Heart right ventricle (tissue), 16 donors: ENCODE measurements around the gene PKIG. TPM values are rescaled to one million over a fixed set of nuclear protein-coding genes. Genes with fewer than 3 reads are reported as not detected.
A peak's percentile ranks its signal among the peaks of the same experiment; 100 is the strongest.

Experiments used
- ATAC-seq, 8 donors: fragments of 200-7000 bp; cut with Tn5 transposase; one replicate each; pipeline ENCODE4 v1.9.1; 2020; ENCODE audit warnings: mild to moderate bottlenecking in 8 of 8, moderate library complexity in 8 of 8, moderate number of reproducible peaks in 1 of 8
- DNase-seq, 2 donors: peaks; one replicate each; pipeline ENCODE4 v3.0.0-alpha.2; 2020
- H3K27ac ChIP-seq, 10 donors: fragments of 200-600 bp; sonication (generic) in 2 of 10; one replicate each; pipeline versions ENCODE4 v1.5.0 to v1.8.0; 2020 to 2022; ENCODE audit warnings: mild to moderate bottlenecking in 3 of 10
- H3K27me3 ChIP-seq, 7 donors: fragments of 200-600 bp; one replicate each; pipeline ENCODE4 v1.8.0; 2021 to 2022; ENCODE audit warnings: mild to moderate bottlenecking in 2 of 7
- H3K36me3 ChIP-seq, 9 donors: fragments of 200-600 bp; sonication (generic) in 1 of 9; one replicate each; pipeline versions ENCODE4 v1.5.0 to v1.8.0; 2020 to 2022; ENCODE audit warnings: mild to moderate bottlenecking in 2 of 9
- H3K4me1 ChIP-seq, 9 donors: fragments of 200-600 bp; sonication (generic) in 1 of 9; one replicate each; pipeline versions ENCODE4 v1.5.0 to v1.8.0; 2020 to 2022; ENCODE audit warnings: mild to moderate bottlenecking in 4 of 9
- H3K4me3 ChIP-seq, 10 donors: fragments of 200-600 bp; sonication (generic) in 2 of 10; one replicate each; pipeline versions ENCODE4 v1.5.0 to v1.8.0; 2020 to 2022; ENCODE audit warnings: mild to moderate bottlenecking in 7 of 10, moderate library complexity in 2 of 10
- H3K9me3 ChIP-seq, 11 donors: fragments of 200-600 bp in 10 of 11; sonication (generic) in 2 of 11; one replicate each; pipeline versions ENCODE4 v1.5.0 to v1.8.0; 2013 to 2022; ENCODE audit warnings: mild to moderate bottlenecking in 2 of 11, control low read depth in 1 of 11, moderate library complexity in 1 of 11
- WGBS, 2 donors: extraction: QIAGEN DNeasy Blood & Tissue Kit; methylation state at CpG; one replicate each; pipeline ENCODE4 v1.1.7; 2013; ENCODE audit warnings: inconsistent platforms in 1 of 2; 5-methylcytosine and 5-hydroxymethylcytosine counted together
- intact Hi-C, 10 donors: fragments of 100-400 bp; cut with DNase I; formaldehyde crosslinking; loops; one replicate each; pipeline versions ENCODE4 v1.11.1 to v1.14.2; 2022
- polyA plus RNA-seq, 2 donors: library from polyadenylated mRNA; stranded (reverse); fragments of 200-250 nt; gene quantifications; one replicate each; pipeline ENCODE4 v1.2.3, GENCODE V29; 2013
- total RNA-seq, 10 donors: library from RNA; stranded (reverse); fragmentation: NEBNext Ultra II Directional in 3 of 10; extraction: Animal tissue kit (Norgen Biotek cat#: 25700) in 3 of 10; gene quantifications; one replicate each; pipeline versions ENCODE4 v1.2.1 to v1.2.4, GENCODE V29; 2021 to 2023
- TF ChIP-seq, protein P1 (sequence below), 9 donors: fragments of 200-600 bp; sonication (generic) in 2 of 9; IDR thresholded peaks; one replicate each; pipeline versions ENCODE4 v1.5.0 to v1.8.0; 2021 to 2022; ENCODE audit warnings: antibody characterized with exemption in 9 of 9, mild to moderate bottlenecking in 5 of 9, moderate library complexity in 1 of 9
- donor health status: Arrhythmogenic right ventricular cardiomyopathy.
- donor health status: ischemic (EF 13 %, LVEDD 7.1; RV severe dilation, severe dysfunction).
- donor health status: healthy with polysubstance abuse.
- donor health status: DM: no; HTN: yes; CAD: no.
- donor health status: DM: no; HTN: no; CAD: no.
- donor health status: ischemic (EF 25% LVEDD 6.9; RV normal size, moderate dysfunction).
- donor health status: ischemic (EF 25% LVEDD 5.7; RV mildly dilated, moderate dysfunction).
- donor health status: healthy.
- donor health status: DM: yes; HTN: yes; CAD: no.
- donor health status: Ischemic cardiomyopathy.
- donor health status: ischemic (EF 35%, LVEDD 5.7; RV mildly dilated, moderate dysfunction).
- donor health status: nonischemic (EF 11% LVEDD 7.7; RV severe dilation, severe dysfunction).
- donor health status: DM: yes; HTN: yes; CAD: no.
- donor health status: PGD.
- donor health status: ischemic (EF 29% LVEDD 5.4; RV normal size, mild dysfunction).
- donor health status: nonischemic (EF 23%, LVEDD 6.1; RV moderate dilation, normal function).

PKIG gene
- total and polyA plus RNA-seq, 12 donors, result 155 to 342 (median 210) TPM

GRCh38 chr20:44574372-44574771 lies 8.0 kb upstream of the PKIG start:
- no peak overlapping the region for H3K4me3 ChIP-seq
- no peaks in the 10 kb centered on the region for H3K9me3 ChIP-seq
- H3K36me3 ChIP-seq, result no peaks in the 10 kb centered on the region
- ATAC-seq, result no peak
- H3K4me1 ChIP-seq, result peaks cover 6 to 75% (median 48%) of the 10 kb centered on the region in 9 donors
- DNase-seq, result no peak
- TF ChIP-seq, protein P1, sequence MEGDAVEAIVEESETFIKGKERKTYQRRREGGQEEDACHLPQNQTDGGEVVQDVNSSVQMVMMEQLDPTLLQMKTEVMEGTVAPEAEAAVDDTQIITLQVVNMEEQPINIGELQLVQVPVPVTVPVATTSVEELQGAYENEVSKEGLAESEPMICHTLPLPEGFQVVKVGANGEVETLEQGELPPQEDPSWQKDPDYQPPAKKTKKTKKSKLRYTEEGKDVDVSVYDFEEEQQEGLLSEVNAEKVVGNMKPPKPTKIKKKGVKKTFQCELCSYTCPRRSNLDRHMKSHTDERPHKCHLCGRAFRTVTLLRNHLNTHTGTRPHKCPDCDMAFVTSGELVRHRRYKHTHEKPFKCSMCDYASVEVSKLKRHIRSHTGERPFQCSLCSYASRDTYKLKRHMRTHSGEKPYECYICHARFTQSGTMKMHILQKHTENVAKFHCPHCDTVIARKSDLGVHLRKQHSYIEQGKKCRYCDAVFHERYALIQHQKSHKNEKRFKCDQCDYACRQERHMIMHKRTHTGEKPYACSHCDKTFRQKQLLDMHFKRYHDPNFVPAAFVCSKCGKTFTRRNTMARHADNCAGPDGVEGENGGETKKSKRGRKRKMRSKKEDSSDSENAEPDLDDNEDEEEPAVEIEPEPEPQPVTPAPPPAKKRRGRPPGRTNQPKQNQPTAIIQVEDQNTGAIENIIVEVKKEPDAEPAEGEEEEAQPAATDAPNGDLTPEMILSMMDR (IDR thresholded peaks at IDR 0.05), result no peak
- WGBS, 2 donors, result 98% methylated on average over 4 of the region's 4 CpGs
- no peaks in the 10 kb centered on the region for H3K27me3 ChIP-seq
- intact Hi-C loops, result loop anchor here in 2 of 10 donors (2.0 to 5.0 kb wide), 2 partner anchors 36 to 42 kb away; no protein-coding TSS in a partner anchor
- H3K27ac ChIP-seq, result peak overlapping the region in 5 of 10 donors; percentile 84 to 91 (median 89)

GRCh38 chr20:44576297-44576696 lies 6.1 kb upstream of the PKIG start:
- H3K27ac ChIP-seq, result peak overlapping the region; percentile 43 to 98 (median 64)
- 24 to 26% methylated on average over 3 of the region's 3 CpGs for WGBS, 2 donors
- TF ChIP-seq, protein P1 (IDR thresholded peaks at IDR 0.05), result peak; percentile 13 to 71 (median 53)
- H3K36me3 ChIP-seq, result no peaks in the 10 kb centered on the region
- peak in 5 of 8 donors; percentile 11 to 47 (median 39) for ATAC-seq
- intact Hi-C loops, result loop anchor here in 6 of 10 donors (1.0 to 5.0 kb wide), 3 partner anchors 34 to 36 kb away; no protein-coding TSS in a partner anchor
- H3K4me1 ChIP-seq, result peaks cover 10 to 90% (median 67%) of the 10 kb centered on the region in 9 donors
- H3K9me3 ChIP-seq, result no peaks in the 10 kb centered on the region
- no peak overlapping the region for H3K4me3 ChIP-seq
- no peaks in the 10 kb centered on the region for H3K27me3 ChIP-seq
- DNase-seq, result peak in 1 of 2 donors; percentile 52

GRCh38 chr20:44579313-44580081 lies 2.9 kb upstream of the PKIG start:
- DNase-seq, result no peak
- WGBS, 2 donors, result 48 to 57% methylated on average over 8 of the region's 8 CpGs
- TF ChIP-seq, protein P1 (IDR thresholded peaks at IDR 0.05), result no peak
- Histone ChIP-seq H3K36me3 (no peaks in the 10 kb centered on the region), H3K4me1 (peaks cover 17 to 83% (median 62%) of the 10 kb centered on the region in 9 donors), H3K4me3 (no peak overlapping the region), H3K27ac (peak overlapping the region; percentile 32 to 98 (median 92)), H3K9me3 (no peaks in the 10 kb centered on the region), H3K27me3 (no peaks in the 10 kb centered on the region)
- intact Hi-C loops, result loop anchor here in 5 of 10 donors (5.0 kb wide), 2 partner anchors 33 to 47 kb away; no protein-coding TSS in a partner anchor
- no peak for ATAC-seq

GRCh38 chr20:44580581-44581268 lies 1.7 kb upstream of the PKIG start:
- WGBS, 2 donors, result 77 to 80% methylated on average over 9 of the region's 9 CpGs
- Histone ChIP-seq H3K27ac (peak overlapping the region in 9 of 10 donors; percentile 87 to 98 (median 94)), H3K9me3 (no peaks in the 10 kb centered on the region), H3K36me3 (no peaks in the 10 kb centered on the region), H3K4me1 (peaks cover 21 to 85% (median 64%) of the 10 kb centered on the region in 9 donors), H3K4me3 (no peak overlapping the region), H3K27me3 (no peaks in the 10 kb centered on the region)
- intact Hi-C loops, result loop anchor here in 1 of 10 donors (5.0 kb wide), 1 partner anchor 48 kb away; no protein-coding TSS in a partner anchor
- TF ChIP-seq, protein P1 (IDR thresholded peaks at IDR 0.05), result no peak
- DNase-seq, result no peak
- peak in 2 of 8 donors; percentile 4 to 10 for ATAC-seq
